Kidney capillary endothelial cell (primary cell): ENCODE data around the gene PTPN13.

Experiments used
- DNase-seq: peaks from one replicate; pipeline ENCODE4 v3.0.0-alpha.2; 2018; ENCODE audit warnings: low spot score

The PTPN13 gene

GRCh38 chr4:86592553-86593249 is 1.4 kb upstream of the PTPN13 start:
- no peak for DNase-seq

- DNase-seq: peak; percentile 19
Measured at GRCh38 chr4:86594559-86595425, 677 bp downstream of the PTPN13 start.

- DNase-seq: peak; percentile 15
Measured at GRCh38 chr4:86595426-86595805, 1.3 kb downstream of the PTPN13 start.

DNA sequence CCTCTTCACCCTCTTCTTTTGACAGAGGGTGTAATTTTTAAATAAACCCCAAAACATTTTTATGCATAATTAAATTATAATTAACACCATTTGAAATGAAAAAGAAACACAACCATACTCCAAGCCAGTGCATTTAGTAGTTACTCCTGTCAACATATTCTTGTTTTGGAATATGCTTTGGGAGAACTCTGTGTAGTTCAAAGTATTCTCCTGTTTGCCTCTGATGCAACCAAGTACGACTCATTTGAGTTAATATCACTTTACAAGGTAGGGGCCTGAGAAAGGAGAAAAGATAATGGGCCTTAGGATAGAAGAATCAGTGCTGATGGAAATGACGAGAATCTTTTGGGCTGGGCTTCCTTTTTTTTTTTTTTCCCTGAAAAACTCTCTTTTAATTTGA is 2.7 kb downstream of the PTPN13 start:
- DNase-seq: no peak

GRCh38 chr4:86600007-86600653 is 6.0 kb downstream of the PTPN13 start:
- no peak for DNase-seq

DNA sequence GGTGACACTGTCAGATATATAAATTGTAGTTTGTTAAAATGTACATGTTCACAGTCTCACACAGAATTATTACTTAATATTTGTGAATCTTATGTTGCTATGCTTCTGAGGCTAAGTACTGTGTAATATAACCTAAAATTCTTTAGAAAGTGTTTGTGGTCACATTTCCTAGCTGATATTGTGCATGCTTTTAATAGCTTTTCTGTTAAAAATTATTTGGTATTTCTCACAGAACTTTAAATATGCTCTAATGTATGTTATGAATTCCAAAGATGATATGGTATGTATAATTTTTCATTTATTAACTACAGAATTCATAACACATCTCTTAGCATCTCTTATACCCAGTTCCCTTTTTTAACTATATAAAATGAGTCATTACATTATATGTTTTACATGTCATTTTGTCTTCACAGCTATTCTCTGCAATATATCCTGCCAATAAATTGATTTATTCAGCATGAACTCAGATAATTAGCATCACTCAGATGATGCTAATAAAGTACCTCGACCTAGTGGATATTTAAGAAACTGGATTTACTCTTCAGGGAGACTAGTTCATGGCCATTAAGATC is 9.3 kb downstream of the PTPN13 start:
- no peak for DNase-seq

DNA sequence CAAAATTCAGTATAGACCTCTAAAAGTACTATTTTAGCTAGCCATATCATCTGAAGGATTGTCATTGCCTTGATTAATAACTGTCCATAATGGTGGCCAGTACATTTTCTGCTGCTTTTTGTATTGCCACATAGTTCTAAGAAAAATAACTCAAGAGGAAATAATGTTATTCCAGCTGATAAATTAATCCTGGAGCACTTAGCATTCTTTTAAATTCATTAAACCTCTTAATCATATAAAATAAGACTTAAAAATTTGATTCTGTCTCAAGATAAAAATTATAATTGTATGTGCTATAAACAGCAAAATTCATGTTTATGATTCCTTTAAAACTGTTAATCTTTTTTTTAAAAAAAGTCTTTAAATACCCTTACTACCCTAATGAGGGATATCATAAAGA is 12.7 kb downstream of the PTPN13 start:
- DNase-seq: no peak

GRCh38 chr4:86608757-86609375 is 14.8 kb downstream of the PTPN13 start:
- no peak for DNase-seq

- no peak for DNase-seq
Measured at GRCh38 chr4:86611757-86612156, 17.6 kb downstream of the PTPN13 start.

DNA sequence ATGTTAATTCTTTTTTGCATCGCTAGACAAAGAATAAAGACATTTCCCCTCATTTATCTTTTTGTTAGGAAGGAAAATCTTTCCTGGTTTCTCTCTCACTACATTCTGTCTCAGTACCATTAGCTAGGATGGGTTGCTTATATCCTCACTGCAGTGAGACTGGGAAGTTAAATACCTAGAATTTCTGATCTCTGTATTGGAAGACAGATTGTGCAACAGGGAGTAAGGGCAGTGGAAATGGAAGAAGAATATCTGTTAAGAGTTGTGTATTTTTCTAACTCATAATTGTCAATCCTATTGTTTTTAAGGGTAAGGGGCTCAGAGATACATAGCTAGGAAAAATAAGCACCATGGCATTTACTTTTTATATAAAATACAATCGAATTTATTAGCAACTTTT is 19.6 kb downstream of the PTPN13 start:
- DNase-seq: no peak

- no peak for DNase-seq
Measured at GRCh38 chr4:86614865-86615264, 20.8 kb downstream of the PTPN13 start.

- no peak for DNase-seq
Measured at GRCh38 chr4:86615501-86615900, 21.4 kb downstream of the PTPN13 start.

DNA sequence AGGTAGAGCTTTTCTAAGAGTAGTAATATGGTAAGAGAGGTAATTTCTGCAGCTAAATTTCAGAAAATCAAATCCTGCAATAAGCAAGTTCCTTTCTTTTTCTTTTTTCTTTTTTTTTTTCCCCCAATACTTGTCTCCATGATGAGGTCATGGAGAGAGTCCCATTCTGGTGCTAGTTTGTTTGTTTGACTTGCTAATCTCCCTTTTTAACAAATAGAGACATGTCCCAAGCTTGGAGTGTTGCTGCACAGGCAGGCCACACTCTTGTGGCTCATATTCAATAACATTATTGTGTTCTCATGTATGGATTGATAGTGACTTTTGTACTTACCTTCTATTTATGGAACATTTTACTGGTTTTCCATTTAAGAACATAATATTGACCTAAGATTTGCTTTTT is 25.5 kb downstream of the PTPN13 start:
- no peak for DNase-seq

DNA sequence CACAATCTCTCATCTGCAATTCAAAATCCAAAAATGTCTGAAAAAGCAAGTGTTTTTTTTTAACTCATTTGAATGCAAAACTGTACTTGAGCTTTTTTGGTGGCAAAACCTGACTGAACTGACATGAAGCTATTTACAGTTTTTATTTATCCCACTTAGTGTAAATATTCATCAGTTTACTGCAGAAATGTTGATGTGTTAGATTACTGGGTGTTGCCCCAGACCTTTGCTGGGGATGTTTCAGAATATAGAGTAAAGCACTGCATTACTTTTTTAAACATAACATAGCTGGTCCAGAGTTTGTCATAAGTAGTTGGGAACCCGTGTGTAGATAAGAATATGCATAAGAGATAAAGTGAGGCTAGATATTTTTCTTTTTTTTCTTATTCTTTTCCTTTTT is 27.3 kb downstream of the PTPN13 start:
- DNase-seq: no peak

DNA sequence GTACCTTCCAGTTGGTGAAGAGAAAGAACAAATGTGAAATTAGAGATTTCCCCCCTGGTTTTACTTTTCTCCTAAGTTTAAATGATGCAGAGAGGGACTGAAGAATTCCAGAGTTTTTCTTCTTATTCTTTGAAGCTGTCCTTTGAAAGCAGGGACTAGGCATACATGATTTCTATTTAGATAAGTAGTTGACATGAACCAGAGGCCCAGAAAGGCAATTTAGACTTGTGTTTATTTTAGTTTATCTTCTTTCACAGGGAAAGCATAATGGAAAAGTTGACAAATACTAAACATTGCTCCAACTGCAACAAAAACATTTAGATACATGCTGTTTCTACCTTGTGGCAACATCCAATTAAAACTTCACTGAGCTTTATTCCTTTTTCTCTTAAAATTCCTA is 32.0 kb downstream of the PTPN13 start:
- no peak for DNase-seq

- DNase-seq: no peak
Measured at GRCh38 chr4:86627462-86628135, 33.5 kb downstream of the PTPN13 start.

DNA sequence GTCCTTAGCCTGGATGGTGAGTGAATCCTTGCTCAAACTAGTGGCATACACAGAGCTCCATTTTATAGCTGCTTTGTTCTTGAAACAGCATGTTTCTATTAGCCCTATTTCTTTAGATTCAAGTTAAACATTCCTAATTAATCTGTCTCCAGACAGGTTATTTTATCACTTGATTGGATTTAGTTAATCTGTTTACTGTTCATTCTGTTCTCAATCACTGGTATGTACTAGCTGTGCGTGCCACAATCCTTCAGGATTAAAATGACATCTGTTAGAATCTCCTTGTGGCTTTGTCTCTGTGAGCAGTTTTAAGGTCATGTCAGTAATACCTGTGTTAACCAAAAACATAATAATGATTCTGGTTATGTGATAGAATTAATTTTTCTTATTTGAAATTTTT is 36.5 kb downstream of the PTPN13 start:
- DNase-seq: no peak

- DNase-seq: no peak
Measured at GRCh38 chr4:86631166-86631565, 37.1 kb downstream of the PTPN13 start.

DNA sequence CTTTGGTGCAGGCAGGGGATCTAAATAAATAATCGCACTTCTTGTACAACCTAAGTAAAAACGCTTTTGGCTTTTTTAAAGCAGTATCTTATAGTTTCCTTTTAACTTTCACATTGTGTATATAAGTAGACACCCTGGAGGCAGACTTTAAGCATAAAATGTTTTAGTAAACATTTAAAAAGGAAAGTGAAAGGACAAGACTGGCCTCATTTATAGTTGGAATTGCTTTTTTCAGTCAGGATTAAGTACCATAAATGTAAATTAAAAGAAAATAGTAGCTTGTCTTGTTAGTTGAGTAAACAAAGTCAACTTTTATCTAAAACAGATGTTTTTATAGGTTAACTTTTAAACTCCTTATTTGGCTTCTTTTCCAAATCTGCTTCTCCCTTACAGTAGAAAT is 39.7 kb downstream of the PTPN13 start:
- no peak for DNase-seq

DNA sequence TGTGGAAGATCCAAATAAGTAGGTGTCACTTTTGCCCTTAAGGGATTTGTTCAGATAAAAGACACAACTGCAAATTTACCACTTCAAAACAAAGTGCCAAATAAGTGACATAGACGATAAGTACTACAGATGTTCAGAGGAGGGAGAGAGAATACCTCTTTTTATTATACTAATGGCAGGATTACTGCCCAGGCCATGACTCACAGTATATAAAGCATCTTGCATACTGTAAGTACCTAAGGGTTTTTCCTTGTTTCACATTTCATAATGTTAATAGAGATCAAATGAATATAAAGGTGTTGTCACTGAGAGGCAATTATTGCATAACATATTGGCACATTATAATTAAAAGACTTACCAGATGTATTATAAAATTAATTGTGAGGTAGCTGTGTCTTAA is 46.4 kb downstream of the PTPN13 start:
- DNase-seq: no peak

DNA sequence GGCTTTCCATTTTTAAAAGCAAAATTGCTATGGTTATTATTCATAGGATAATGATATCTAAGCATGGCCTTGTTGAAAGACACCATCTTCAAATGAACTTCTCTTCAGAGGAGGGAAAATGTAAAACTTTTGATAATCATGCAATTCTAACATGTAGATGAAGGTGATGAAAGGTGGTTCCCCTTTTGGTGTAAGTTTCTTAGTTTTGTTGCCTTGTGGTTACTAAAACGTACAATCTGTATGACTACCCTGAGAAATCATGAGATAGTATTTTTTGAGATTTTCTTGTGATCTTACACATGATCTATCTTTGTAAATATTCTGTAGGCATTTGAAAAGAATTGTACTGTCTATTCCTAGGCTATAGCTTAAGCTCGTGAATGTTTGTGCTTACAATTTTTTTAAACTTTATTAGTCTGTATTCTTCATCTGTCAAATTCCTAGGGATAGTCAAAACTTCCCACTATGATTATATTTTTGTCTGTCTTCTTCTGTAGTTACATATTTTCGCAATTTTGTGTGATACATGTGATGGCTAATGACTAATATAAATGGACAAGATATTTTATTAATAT is 47.5 kb downstream of the PTPN13 start:
- DNase-seq: no peak
